Mesenteric fat pad (tissue), 1 donor: ENCODE data around the gene ARL8B. TPM values are rescaled to one million over a fixed set of nuclear protein-coding genes. Genes with fewer than 3 reads are reported as not detected.
"Not testable (repeated sequence)": the region's sequence is repeated elsewhere in the genome, so short reads cannot be mapped to it uniquely, and the experiment has no call there.

Source experiments
- DNase-seq: peaks from one replicate; pipeline ENCODE4 v3.0.0-alpha.2; 2020; ENCODE audit warnings: low spot score
- total RNA-seq: library from RNA; stranded (reverse); fragmentation: NEBNext Ultra II Directional; extraction: Animal tissue kit (Norgen Biotek cat#: 25700); gene quantifications from one replicate; pipeline ENCODE4 v1.2.1, GENCODE V29; 2021
- donor health status: DM: yes; HTN: yes; CAD: no.

Gene ARL8B
- total RNA-seq, 1 donor from 2014 or later: 63.4 TPM

DNA sequence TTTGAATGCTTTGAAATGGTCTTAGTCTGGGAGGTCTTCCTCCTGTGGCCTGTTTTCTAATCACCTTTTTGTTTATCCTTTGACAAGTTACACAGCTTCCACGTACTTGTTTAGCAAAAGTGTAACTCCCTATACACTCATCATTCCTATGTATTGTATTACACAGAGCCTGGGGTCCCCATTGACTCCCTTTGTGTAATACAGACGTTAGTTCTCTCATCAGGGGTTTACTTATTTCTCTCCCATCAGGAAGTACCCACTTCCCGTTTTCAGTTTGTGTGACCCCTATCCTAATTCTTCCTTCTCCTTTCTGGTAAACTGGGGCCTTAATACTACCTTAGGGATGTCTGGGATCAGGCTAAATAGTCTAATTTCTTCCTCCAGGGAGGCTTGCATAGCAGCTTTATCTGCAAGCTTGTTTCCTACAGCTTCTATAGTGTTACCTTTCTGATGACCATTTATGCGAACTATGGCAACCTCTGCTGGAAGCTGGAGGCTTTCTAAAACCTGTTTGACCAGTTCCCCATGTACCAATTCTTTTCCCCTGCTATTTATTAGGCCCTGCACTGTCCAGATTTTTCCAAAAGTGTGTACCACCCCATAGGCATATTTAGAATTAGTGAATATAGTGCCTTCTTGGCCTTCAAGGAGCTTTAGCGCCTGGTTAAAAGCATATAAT, 22.4 kb downstream of the ARL8B start:
- DNase-seq: no peak

DNA sequence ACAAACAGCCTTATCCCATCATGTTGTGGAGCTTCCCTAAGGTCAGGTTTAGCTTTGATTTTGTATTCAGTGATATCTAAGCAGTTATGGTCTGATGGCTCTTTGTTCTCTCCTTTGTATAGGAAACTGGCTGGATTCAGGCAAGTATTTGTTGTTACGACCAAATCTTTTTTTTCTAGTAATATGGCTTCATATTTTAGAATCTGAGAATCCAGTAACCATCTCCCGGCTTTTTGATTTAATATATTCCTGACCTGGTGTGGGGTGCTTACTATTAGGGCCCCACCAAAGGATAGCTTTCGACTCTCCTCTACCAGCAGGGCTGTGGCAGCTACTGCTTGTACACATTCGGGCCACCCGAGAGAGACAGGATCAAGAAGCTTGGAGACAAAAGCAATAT, 23.0 kb downstream of the ARL8B start:
- no peak for DNase-seq

DNA sequence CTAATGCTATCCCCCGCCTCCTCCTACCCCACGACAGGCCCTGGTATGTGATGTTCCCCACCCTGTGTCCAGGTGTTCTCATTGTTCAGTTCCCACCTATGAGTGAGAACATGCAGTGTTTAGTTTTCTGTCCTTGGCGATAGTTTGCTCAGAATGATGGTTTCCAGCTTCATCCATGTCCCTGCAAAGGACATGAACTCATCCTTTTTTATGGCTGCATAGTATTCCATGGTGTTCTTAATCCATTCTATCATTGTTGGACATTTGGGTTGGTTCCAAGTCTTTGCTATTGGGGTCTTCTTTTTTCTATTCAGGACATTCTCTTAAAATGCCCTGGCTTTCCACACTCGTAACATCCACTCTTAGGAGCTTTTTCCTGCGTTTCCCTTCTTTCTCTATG, 25.1 kb downstream of the ARL8B start:
- DNase-seq: not testable (repeated sequence)

DNA sequence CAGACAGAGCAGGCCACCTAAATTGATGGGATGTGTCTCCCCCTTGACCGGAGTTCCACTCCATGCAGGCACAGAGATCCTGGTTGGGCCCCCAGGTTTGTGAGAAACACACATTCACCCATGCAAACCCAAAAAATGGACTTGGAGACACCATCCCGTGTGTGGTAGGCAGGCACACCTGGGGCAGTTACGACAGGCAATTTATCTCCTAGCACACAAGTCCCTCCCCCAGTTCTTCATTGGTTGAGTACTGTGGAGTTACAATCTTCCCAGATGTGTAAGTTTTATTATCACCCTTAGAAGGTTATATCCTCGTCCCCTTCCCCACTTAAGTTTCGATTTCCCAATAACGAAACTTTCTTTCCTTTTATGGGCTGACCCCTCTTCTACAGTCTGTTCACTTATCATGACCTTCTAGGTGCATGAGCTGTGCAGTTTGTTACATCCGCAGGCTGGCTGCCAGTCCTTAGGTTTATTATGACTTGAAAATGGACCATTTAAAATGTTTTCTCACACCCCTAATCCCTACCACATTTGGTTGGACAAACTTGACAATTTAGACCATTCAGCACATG, 27.3 kb downstream of the ARL8B start:
- DNase-seq: no peak

DNA sequence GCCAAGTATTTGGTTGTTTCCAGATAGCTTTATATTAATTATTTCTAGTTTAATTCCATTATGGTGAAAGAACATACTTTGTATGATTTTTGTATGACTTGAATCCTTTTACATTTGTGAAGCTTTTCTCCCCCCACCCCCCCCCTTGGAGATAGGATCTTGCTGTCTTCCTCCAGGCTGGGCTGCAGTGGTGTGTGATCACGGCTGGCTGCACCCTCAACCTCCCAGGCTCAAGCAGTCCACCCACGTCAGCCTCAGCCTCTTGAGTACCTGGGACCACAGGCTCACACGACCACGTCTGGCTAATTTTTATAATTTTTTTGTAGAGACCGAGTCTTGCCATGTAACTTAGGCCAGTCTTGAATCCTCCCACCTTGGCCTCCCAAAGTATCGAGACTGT, 29.5 kb downstream of the ARL8B start:
- no peak for DNase-seq

DNA sequence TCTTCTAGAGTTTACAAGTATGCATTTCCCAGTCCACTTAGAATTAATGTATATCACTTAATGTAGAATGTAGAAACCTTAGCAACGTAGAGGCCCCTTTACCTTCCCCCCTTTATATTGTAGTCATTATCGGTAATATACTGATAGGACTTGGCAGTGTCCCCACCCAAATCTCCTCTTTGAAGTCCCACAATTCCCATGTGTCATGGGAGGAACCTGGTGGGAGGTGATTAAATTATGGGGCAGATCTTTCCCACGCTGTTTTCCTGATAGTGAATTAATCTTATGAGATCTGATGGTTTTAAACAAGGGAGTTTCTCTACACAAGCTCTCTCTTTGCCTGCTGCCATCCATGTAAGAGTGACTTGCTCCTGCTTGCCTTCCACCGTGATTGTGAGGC, 31.0 kb downstream of the ARL8B start:
- DNase-seq: no peak

DNA sequence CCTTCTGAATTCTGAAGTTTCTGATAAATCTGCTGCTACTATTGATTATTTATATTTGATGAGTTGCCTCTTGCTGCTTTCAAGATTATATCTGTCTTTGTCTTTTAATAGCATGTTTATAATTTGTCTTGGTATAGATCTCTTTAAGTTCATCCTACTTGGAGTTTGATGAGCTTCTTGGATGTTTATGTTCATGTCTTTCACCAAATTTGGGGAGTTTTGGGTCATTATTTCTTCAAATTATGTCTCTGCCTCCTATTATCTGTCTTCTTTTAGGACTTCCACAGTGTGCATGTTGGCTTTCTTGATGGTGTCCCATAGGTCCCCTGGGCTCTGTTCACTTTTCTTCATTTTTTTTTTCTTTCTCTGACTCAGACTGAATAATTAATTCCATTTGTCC, 33.1 kb downstream of the ARL8B start:
- DNase-seq: no peak

DNA sequence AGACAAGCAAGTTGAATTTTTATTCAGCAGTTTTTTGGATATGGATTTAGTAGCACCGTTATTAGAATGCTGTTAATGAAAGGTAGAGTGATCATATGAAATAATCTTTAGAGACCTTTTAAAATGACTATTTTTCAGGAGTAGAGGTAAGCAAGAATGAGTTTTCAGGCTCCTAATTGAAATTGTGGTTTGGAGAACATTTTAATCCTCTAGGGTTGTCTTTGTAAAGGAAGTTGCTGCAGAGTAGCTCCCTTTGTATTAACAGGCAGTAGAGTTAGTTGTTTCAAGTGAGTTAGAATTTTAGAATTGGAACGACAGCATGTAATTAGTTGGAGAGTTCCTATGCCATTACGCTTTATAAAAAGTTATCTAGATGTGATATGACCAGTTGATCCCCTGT, 38.2 kb downstream of the ARL8B start:
- DNase-seq: no peak

DNA sequence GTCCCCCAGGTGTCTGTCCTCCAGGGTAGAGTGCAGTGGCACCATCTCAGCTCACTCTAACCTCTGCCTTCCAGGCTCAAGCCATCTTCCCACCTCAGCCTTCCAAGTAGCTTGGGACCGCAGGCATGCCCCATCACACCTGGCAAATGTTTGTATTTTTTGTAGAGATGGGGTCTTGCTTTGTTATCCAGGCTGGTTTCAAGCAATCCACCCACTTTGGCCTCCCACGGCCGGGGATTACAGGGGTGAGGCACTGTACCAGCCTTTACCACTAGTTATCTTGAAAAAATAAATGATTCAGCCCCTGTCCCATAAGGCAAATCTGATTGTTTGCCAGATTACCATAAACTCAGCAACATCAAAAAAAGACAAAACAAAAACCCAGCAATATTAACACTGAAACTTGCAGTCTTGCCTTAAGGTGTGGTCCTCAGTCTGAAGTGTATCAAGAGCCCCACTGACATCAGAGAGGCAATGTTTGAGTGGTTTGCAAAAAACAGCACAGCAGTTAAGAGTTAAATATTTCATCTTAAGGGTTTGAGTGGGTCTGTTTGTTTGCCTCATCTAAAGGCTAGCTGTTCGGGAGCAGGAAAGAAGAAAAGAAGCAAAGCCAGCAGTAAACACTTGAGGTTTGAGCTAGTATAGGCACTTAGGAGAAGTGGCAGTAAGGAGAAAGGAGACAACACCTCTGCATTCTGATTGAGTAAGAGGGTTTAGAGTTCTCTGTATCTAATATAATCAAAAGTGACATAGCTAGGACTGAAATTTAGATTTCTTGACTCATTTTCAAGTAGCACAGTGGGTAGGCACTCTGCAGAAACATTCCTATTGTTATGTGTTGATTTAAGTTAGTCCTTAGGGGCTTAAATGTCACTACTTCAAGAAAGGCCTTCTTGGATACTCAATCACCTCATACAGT, 39.1 kb downstream of the ARL8B start:
- no peak for DNase-seq

DNA sequence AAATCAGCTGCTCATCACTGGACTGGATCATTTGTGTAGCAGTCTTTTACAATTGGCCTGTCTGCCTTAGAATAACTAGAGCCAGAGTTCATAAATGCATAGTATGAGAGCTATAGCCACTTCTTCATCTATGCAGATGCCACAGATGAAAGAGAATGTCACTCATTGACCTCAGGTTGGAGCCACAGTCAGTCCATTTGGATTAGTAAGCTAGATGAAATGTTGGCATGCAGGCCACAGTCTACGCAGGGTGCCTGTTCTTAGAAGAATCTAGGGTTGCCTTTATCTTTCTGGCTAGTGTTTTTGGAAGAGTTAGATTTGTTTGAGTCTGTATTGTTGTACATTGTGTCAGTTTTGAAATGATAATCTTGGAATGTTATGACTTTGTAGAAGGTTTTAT, 40.0 kb downstream of the ARL8B start:
- DNase-seq: no peak

DNA sequence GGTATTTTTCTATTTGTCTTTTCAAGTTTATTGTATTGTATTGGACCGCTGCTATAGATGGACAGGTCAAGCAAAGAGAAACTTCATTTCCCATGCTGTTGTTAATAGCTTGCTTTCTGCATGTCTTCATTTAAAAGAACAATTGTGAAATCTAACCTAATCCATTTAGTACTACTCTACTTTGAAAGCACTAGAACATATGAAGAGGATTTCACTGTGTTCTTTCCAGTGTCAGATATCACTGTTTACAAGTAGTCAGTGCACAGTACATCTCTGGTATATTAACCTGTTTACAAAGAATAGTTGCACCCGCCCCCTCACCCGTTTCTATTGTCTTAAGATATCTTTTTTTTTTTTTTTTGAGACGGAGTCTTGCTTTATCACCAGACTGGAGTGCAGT, 43.6 kb downstream of the ARL8B start:
- no peak for DNase-seq

DNA sequence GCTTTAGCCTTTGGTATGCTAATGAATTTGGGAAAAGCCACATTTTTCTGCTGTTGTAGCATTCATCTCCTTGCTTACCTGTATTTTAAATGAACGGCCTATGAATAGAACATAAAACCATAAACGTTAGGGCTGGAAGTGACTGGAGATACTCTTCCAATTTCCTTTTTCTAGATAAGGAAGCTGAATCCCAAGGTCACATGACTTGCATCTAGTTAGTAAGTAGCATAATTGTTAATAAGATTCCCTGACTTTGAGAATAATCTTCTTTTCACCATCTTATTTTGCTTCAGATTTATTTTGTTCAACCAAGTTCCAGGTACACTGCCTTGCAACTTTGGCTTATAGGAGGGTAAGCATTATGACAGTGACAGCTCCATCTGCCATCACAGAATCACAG, 44.8 kb downstream of the ARL8B start:
- no peak for DNase-seq

DNA sequence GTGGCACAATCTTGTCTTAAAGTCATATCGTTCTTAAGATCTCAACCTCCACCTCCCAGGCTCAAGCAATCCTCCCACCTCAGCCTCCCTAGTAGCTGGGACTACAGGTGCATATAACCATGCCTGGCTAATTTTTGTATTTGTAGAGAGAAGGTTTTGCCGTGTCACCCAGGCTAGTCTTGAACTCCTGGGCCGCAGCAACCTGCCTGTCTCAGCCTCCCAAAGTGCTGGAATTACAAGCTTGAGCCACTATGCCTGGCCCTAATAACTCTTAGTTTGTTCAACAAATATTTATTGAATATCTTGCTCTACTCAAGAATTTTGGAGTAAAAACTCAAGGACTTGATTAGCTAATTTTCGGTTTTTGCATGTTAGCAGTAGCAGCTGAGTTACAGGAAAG, 46.0 kb downstream of the ARL8B start:
- no peak for DNase-seq

DNA sequence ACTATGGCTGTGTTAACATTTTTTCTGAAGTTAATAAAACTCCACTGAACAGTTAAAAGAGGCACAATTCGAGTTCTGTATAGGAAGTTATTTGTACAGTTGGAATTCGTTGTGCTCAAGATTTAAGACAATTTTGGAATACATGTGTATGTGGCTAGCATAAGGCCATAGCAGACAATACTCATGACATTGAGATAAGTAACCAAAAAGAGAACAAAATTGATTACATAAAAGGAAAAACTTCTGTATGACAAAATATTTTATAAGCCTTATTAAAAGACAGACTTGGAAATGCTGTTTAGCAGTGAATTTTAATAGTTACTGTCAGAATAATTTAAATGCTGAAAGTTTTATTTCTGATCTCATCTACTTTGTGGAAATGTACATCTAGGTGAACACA, 47.7 kb downstream of the ARL8B start:
- no peak for DNase-seq

DNA sequence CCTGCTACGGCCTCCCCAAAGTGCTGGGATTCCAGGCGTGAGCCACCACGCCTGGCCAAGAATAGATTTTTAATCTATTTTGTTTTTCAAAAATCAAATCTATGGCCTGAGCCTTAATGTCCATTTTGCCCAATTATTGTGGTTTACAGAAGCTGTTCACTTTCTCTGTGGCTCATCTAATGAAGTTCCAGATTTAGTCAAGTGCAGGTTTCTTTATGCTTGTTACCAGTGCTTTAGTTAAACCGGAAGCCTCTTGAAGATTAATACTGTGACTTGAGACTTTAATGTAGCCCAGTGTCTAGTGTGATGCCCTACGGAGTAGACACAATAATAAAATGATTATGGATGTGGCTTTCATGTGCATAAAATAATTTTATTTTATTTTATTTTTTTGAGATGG, 48.9 kb downstream of the ARL8B start:
- no peak for DNase-seq

DNA sequence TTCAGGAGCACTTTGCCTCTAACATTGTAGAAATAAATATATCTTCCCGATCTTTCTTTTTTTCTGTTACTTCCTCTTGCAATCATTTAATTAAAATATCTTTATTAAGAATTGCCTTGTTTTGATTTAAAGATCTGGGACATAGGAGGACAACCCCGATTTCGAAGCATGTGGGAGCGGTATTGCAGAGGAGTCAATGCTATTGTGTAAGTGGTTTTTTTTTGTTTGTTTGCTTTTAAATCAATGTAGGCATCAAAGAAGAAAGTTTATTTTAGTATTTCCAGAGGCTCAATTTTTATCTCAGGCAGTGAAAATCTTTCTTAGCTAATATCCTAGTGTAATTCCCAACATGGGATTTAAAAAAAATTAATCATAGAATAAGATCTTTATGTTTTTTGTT, 49.9 kb downstream of the ARL8B start:
- DNase-seq: no peak

DNA sequence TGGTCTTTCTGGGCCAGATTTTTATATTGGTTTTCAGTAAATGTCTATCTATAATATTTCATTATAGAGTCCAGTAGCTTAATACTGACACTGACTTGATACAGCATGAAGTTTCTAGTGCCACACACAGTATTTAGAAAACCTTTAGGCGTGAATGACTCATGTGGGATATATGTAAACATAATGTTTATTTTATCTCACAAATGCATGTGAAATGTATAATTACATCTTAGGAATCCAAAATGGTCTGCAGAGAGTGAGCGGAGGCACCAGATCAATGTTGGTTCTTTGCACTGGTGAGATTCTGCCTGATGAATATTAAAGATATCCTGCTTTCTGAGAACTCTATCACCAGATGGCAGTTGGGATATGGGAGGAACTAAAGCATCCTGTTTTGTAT, 56.9 kb downstream of the ARL8B start:
- DNase-seq: not testable (repeated sequence)

DNA sequence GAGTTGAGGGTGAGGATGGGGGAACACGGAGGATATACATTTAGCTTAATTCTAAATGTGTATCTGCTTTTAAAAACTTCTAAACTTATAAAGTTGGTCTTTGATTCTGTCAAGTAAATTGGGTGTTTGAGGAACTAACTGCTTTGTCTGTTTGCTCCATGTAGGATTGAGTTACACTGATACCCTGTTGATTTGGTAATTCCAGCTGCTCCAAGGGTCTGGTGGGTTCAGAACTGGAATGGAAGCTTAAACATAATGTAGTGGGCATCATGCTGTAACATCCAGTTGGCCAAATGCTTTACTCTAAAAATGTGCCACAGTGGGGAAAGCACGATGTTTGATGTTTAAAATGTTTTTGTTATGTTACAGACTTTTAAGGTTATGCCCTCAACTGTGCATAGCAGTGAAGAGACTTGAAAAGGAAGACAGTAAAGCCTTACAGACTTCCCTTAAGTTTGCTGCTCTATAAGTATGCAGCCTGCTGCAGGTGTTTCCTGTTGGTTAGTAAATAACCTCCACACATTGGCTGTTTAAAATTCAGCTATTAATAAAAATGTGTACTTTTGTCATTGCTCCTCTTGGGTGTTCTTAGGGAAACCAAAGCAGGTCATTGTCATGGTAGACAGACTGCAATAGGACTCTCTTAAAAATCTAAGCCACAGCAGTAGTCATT, 59.5 kb downstream of the ARL8B start:
- DNase-seq: no peak

DNA sequence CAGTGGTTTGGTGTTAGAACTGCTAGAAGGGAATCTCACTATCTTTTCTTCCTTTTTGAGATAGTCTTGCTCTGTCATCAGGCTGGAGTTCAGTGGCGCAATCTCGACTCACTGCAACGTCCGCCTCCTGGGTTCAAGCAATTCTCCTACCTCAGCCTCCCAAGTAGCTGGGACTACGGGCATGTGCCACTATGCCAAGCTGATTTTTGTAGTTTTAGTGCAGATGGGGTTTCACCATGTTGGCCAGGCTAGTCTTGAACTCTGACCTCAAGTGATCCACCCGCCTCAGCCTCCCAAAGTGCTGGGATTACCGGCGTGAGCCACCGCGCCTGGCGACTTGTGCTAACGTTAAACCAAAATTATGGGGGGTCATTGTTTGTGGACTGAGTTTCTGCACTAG, 61.6 kb downstream of the ARL8B start:
- DNase-seq: not testable (repeated sequence)

DNA sequence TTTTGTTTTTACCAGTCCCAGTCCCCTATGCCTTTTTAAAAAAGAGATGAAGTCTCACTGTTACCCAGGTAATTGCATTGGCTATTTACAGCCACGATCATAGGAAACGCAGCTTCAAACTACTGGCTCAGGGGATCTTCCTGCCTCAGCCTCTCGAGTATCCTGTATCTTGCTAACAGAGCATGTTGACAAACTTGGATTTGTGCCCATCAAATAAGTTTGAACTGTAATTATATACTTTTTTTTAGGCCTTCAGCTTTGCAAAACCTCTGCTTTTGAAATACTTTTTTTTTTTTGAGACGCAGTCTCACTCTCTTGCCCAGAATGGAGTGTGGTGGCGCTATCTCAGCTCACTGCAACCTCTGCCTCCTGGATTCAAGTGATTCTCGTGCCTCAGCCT, 62.4 kb downstream of the ARL8B start:
- no peak for DNase-seq

DNA sequence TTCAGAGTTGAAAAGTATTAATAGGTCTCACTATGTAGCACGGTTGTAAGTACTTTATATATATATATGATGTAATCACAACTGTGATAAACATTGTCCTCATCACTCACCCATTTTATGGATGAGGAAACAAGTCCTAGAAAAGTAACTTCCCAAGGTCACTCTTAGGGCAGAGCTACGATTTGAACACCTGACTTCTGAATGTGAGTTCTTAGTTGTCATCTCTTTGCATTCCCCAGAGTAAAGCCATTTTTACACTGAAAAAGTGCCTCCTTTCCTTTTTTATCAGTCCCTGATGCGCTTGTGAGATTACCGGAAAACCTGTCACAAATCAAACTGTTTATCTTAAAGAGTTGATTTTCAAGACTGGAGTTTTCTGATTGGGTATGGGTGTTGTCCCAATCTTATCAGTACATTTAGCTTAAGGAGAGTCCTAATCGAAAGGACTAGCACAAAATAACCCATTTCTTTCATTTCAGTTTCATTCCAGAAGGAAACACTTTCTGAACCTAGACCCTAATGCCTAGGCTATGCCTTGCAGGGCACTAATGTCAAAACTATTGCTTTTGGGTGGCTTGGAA, 63.1 kb downstream of the ARL8B start:
- no peak for DNase-seq
